K562 (cell line): ENCODE measurements around the gene ZNF626. TPM values are rescaled to one million over a fixed set of nuclear protein-coding genes. Genes with fewer than 3 reads are reported as not detected.

Source experiments
- ATAC-seq: fragments of 200-7000 bp; cut with Tn5 transposase; 3 replicates; pipeline ENCODE4 v1.9.1; 2020; ENCODE audit warnings: moderate library complexity
- BruUV-seq: library from RNA; stranded (reverse); fragments of 400-500 nt; replicated peaks from 2 replicates; lab custom pipeline; 2021; lab: Mats Ljungman, UMichigan
- CTCF ChIA-PET: fragments of 300-600 bp; formaldehyde crosslinking; extraction: SDS; loops from one replicate; lab custom pipeline; 2021; ENCODE audit warnings: low intra/inter-chr PET ratio; lab: Yijun Ruan, JAX
- POLR2A ChIA-PET: fragments of 300-600, 350-650 bp; sonication (Branson Sonifier 250); formaldehyde crosslinking; extraction: SDS; loops from one replicate; lab custom pipeline; 2021; ENCODE audit warnings: antibody characterized with exemption, inconsistent platforms; lab: Yijun Ruan, JAX
- DNase-seq, 4 experiments: peaks; one replicate each; pipeline versions ENCODE4 v3.0.0 to v3.0.0-alpha.2; 2011 to 2018; ENCODE audit warnings: low spot score in 3 of 4, mixed read lengths in 3 of 4; ENCODE audit errors: extremely low read depth in 1 of 4
- FAIRE-seq: peaks from 2 replicates; lab custom pipeline; 2011; peaks lifted over from hg19 to GRCh38; lab: Jason Lieb, UNC
- H2AFZ ChIP-seq: 2 replicates; pipeline ENCODE4 v1.6.0; 2011; ENCODE audit warnings: low read depth, low read length, control low read depth, inconsistent platforms
- H3K27ac ChIP-seq: fragments of 200-600 bp; 3 replicates; pipeline ENCODE4 v1.8.0; 2011; ENCODE audit warnings: low read depth, mild to moderate bottlenecking, control low read depth, inconsistent platforms, low read length, moderate library complexity, mixed read lengths; ENCODE audit errors: extremely low read depth
- H3K27me3 ChIP-seq, 2 experiments: fragments of 300-600 bp in 1 of 2; 2 replicates in 1 of 2; 3 replicates in 1 of 2; pipeline versions ENCODE4 v1.6.0 to v1.8.0; 2011; ENCODE audit warnings: inconsistent platforms in 2 of 2, low read length in 2 of 2, mild to moderate bottlenecking in 1 of 2, mixed read lengths in 1 of 2, moderate library complexity in 1 of 2; ENCODE audit not compliant: control insufficient read depth in 2 of 2, insufficient read depth in 2 of 2
- H3K36me3 ChIP-seq: fragments of 300-600 bp; 3 replicates; pipeline ENCODE4 v1.8.0; 2011; ENCODE audit warnings: mild to moderate bottlenecking, low read length, inconsistent platforms; ENCODE audit not compliant: control insufficient read depth, insufficient read depth
- H3K4me1 ChIP-seq, 2 experiments: fragments of 200-600 bp in 1 of 2; replicated peaks in 1 of 2; 2 replicates in 1 of 2; 3 replicates in 1 of 2; pipeline versions ENCODE4 v1.5.1 to v1.8.0; 2011; ENCODE audit warnings: inconsistent platforms in 2 of 2, low read length in 2 of 2, mild to moderate bottlenecking in 1 of 2, mixed read lengths in 1 of 2, moderate library complexity in 1 of 2; ENCODE audit not compliant: control insufficient read depth in 2 of 2, insufficient read depth in 2 of 2
- H3K4me2 ChIP-seq: 2 replicates; pipeline ENCODE4 v1.6.1; 2011; ENCODE audit warnings: low read length, control low read depth, inconsistent platforms, mixed read lengths; ENCODE audit not compliant: insufficient read depth
- H3K4me3 ChIP-seq: fragments of 200-600 bp; sonication (generic), shearing (Covaris generic); 2 replicates; pipeline ENCODE4 v1.5.1; 2016; ENCODE audit warnings: control low read depth, inconsistent platforms
- H3K79me2 ChIP-seq: fragments of 200-600 bp; 3 replicates; pipeline ENCODE4 v1.8.0; 2011; ENCODE audit warnings: low read length, inconsistent platforms; ENCODE audit not compliant: control insufficient read depth, insufficient read depth
- H3K9ac ChIP-seq, 2 experiments: 2 replicates each; pipeline versions ENCODE4 v1.6.0 to v1.6.1; 2011; ENCODE audit warnings: low read depth in 2 of 2, low read length in 2 of 2, control low read depth in 1 of 2, inconsistent platforms in 1 of 2, mild to moderate bottlenecking in 1 of 2, mixed read lengths in 1 of 2; ENCODE audit not compliant: insufficient read depth in 1 of 2
- H3K9me1 ChIP-seq: one replicate; pipeline ENCODE4 v1.6.0; 2011; ENCODE audit warnings: inconsistent platforms, mild to moderate bottlenecking, low read length, moderate library complexity; ENCODE audit not compliant: control insufficient read depth, insufficient read depth
- H3K9me3 ChIP-seq: replicated peaks from 2 replicates; pipeline ENCODE4 v1.5.1; 2011; ENCODE audit warnings: low read depth, low read length, inconsistent platforms; ENCODE audit not compliant: control insufficient read depth, insufficient read depth
- H4K20me1 ChIP-seq: replicated peaks from 2 replicates; pipeline ENCODE4 v1.6.1; 2011; ENCODE audit warnings: low read length, inconsistent platforms, mixed read lengths; ENCODE audit not compliant: control insufficient read depth, insufficient read depth
- CC2D1A ChIP-seq: fragments of 450-650 bp; IDR thresholded peaks from 2 replicates; pipeline ENCODE4 v1.6.1; 2017; ENCODE audit warnings: mild to moderate bottlenecking
- E2F6 ChIP-seq, 2 experiments: IDR thresholded peaks; 2 replicates each; pipeline ENCODE4 v1.6.1; 2011; ENCODE audit warnings: borderline replicate concordance in 1 of 2, control low read depth in 1 of 2, low read depth in 1 of 2, low read length in 1 of 2, mild to moderate bottlenecking in 1 of 2, mixed read lengths in 1 of 2, moderate library complexity in 1 of 2; ENCODE audit not compliant: insufficient read depth in 1 of 2, insufficient read length in 1 of 2, poor library complexity in 1 of 2, severe bottlenecking in 1 of 2; ENCODE audit errors: extremely low read depth in 1 of 2
- L3MBTL2 ChIP-seq: fragments of 450-650 bp; IDR thresholded peaks from 2 replicates; pipeline ENCODE4 v1.6.1; 2016; ENCODE audit warnings: mild to moderate bottlenecking, moderate library complexity
- NFIX ChIP-seq: fragments of 250-450 bp; sonication (Bioruptor Pico); IDR thresholded peaks from 2 replicates; pipeline ENCODE4 v1.4.0; 2020; ENCODE audit warnings: low read depth, mild to moderate bottlenecking, moderate library complexity
- POLR2B ChIP-seq: fragments of 450-650 bp; IDR thresholded peaks from 2 replicates; pipeline ENCODE4 v1.6.1; 2018; ENCODE audit warnings: low read depth; ENCODE audit not compliant: partially characterized antibody
- TAF1 ChIP-seq: IDR thresholded peaks from 2 replicates; pipeline ENCODE4 v1.6.1; 2011; ENCODE audit warnings: mild to moderate bottlenecking, low read length, moderate library complexity; ENCODE audit not compliant: insufficient read depth, control insufficient read depth, severe bottlenecking; ENCODE audit errors: extremely low read depth
- USF2 ChIP-seq: sonication (generic); formaldehyde crosslinking; IDR thresholded peaks from 2 replicates; pipeline ENCODE4 v1.5.0; 2020; ENCODE audit warnings: missing genetic modification reagents
- ZNF444 ChIP-seq: fragments of 250-450 bp; sonication (Bioruptor Pico); IDR thresholded peaks from 2 replicates; pipeline ENCODE4 v1.4.0; 2020; ENCODE audit warnings: mild to moderate bottlenecking, moderate library complexity
- WGBS: fragments of 100-300 bp; shearing (Covaris generic); methylation state at CpG from one replicate; pipeline ENCODE4 v1.1.6; 2016; ENCODE audit warnings: low coverage, mixed read lengths; ENCODE audit not compliant: insufficient coverage; ENCODE audit errors: missing lambda C conversion rate; 5-methylcytosine and 5-hydroxymethylcytosine counted together
- in situ Hi-C: fragments of 300-500 bp; cut with MboI; formaldehyde crosslinking; loops from 4 replicates; pipeline ENCODE4 v1.15.0; 2018; ENCODE audit warnings: inconsistent platforms, mixed read lengths
- intact Hi-C: fragments of 100-400 bp; cut with micrococcal nuclease; formaldehyde crosslinking; loops from 2 replicates; pipeline ENCODE4 v1.14.2; 2022
- polyA plus RNA-seq, 8 experiments: library from polyadenylated mRNA; depleted of rRNA in 4 of 8; stranded (reverse) in 5 of 8; unstranded in 3 of 8; fragments of >200 nt; fragmentation: Nextera tagmentation in 2 of 8; fragmentation: Illumina TruSeq in 1 of 8; extraction: Ambion mirVana in 2 of 8; extraction: Trizol in 1 of 8; gene quantifications; 2 replicates each; pipeline versions ENCODE4 v1.2.1 to v1.2.3, GENCODE V29; 2011 to 2014; ENCODE audit warnings: inconsistent platforms in 1 of 8, missing spikeins in 1 of 8
- total RNA-seq, 7 experiments: library from RNA; depleted of rRNA in 6 of 7; stranded (reverse); fragments of >200 nt in 6 of 7; fragmentation: Illumina TruSeq in 2 of 7; extraction: Trizol in 2 of 7; gene quantifications; 2 replicates each; pipeline versions ENCODE4 v1.2.1 to v1.2.3, GENCODE V29; 2011 to 2021; ENCODE audit warnings: low replicate concordance in 1 of 7
- TF ChIP-seq, protein P1 (sequence below), 2 experiments: fragments of 450-650 bp; formaldehyde crosslinking in 1 of 2; IDR thresholded peaks; 2 replicates each; pipeline versions ENCODE4 v1.4.0 to v1.6.1; 2014 to 2020; ENCODE audit warnings: mild to moderate bottlenecking in 2 of 2, borderline replicate concordance in 1 of 2, low read depth in 1 of 2
- TF ChIP-seq, protein P2 (sequence below): fragments of 250-450 bp; sonication (Bioruptor Pico); IDR thresholded peaks from 2 replicates; pipeline ENCODE4 v1.8.0; 2021; ENCODE audit warnings: moderate library complexity, mild to moderate bottlenecking, inconsistent platforms

Gene ZNF626
- total and polyA plus RNA-seq, 9 of the 15 experiments (the other 6 are each of a cell fraction or from before 2014, with no cell fraction given), result 1.6 to 7.7 (median 4.1) TPM

- Histone ChIP-seq H2AFZ (0 out of 2 replicates have a peak overlapping the region, but pooled peaks have one; percentile 40), H3K4me1 (peaks cover 0 to 4% of the 10 kb centered on the region in 2 experiments; a peak in 3 of 5 replicates), H3K9me3 (no peaks in the 10 kb centered on the region), H3K9me1 (no peaks in the 10 kb centered on the region), H3K27me3 (no peaks in the 10 kb centered on the region), H3K9ac (peak overlapping the region; percentile 74 to 96), H3K27ac (peak overlapping the region; percentile 87), H4K20me1 (no peaks in the 10 kb centered on the region), H3K4me2 (peak overlapping the region; percentile 75), H3K36me3 (peaks cover 19% of the 10 kb centered on the region; the same call in 1 of the 3 replicates), H3K4me3 (peak overlapping the region; percentile 56), H3K79me2 (peaks cover 57% of the 10 kb centered on the region)
- FAIRE-seq, result no peak
- peak in 2 of 4 experiments; percentile 11 to 34 for DNase-seq
- intact Hi-C loops, result no loop called here
- CTCF ChIA-PET, result no interaction called here
- 2% methylated on average over 27 of the region's 29 CpGs for WGBS
- in situ Hi-C loops, result no loop called here
- ATAC-seq, result peak; percentile 57
- BruUV-seq, result TSS peak; percentile 49
- POLR2A ChIA-PET, result interaction anchor here (1.0 kb wide), 1 partner anchor 202 kb away, joined by 4 read pairs; no protein-coding TSS in a partner anchor
- TF ChIP-seq E2F6 (IDR thresholded peaks at IDR 0.05; ENCODE audit: borderline replicate concordance in 1 of 2, extremely low read depth in 1 of 2, insufficient read depth in 1 of 2, insufficient read length in 1 of 2, low read depth in 1 of 2, low read length in 1 of 2, poor library complexity in 1 of 2, severe bottlenecking in 1 of 2) (peak in 1 of 2 experiments; percentile 14), ZNF444 (no peak), TAF1 (no peak), POLR2B (peak; percentile 22), L3MBTL2 (peak; percentile 86), NFIX (CRISPR knock-in tag) (no peak), USF2 (peak; percentile 70), CC2D1A (no peak)
- TF ChIP-seq, protein P1, sequence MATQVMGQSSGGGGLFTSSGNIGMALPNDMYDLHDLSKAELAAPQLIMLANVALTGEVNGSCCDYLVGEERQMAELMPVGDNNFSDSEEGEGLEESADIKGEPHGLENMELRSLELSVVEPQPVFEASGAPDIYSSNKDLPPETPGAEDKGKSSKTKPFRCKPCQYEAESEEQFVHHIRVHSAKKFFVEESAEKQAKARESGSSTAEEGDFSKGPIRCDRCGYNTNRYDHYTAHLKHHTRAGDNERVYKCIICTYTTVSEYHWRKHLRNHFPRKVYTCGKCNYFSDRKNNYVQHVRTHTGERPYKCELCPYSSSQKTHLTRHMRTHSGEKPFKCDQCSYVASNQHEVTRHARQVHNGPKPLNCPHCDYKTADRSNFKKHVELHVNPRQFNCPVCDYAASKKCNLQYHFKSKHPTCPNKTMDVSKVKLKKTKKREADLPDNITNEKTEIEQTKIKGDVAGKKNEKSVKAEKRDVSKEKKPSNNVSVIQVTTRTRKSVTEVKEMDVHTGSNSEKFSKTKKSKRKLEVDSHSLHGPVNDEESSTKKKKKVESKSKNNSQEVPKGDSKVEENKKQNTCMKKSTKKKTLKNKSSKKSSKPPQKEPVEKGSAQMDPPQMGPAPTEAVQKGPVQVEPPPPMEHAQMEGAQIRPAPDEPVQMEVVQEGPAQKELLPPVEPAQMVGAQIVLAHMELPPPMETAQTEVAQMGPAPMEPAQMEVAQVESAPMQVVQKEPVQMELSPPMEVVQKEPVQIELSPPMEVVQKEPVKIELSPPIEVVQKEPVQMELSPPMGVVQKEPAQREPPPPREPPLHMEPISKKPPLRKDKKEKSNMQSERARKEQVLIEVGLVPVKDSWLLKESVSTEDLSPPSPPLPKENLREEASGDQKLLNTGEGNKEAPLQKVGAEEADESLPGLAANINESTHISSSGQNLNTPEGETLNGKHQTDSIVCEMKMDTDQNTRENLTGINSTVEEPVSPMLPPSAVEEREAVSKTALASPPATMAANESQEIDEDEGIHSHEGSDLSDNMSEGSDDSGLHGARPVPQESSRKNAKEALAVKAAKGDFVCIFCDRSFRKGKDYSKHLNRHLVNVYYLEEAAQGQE (IDR thresholded peaks at IDR 0.05; ENCODE audit: borderline replicate concordance), result 0 out of 2 replicates have a peak, but pooled peaks have one; percentile 12
- TF ChIP-seq, protein P1 (CRISPR knock-in tag; IDR thresholded peaks at IDR 0.05; ENCODE audit: low read depth), result no peak
- TF ChIP-seq, protein P2, sequence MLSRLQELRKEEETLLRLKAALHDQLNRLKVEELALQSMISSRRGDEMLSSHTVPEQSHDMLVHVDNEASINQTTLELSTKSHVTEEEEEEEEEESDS (CRISPR knock-in tag), result no peak
Measured at GRCh38 chr19:20660473-20661140, 764 bp downstream of the ZNF626 start.
